HepG2 (cell line): ENCODE results near the gene TTC5. TPM values are rescaled to one million over a fixed set of nuclear protein-coding genes. Genes with fewer than 3 reads are reported as not detected.

Experiments
- HDAC2 ChIP-seq: sonication (generic); formaldehyde crosslinking; IDR thresholded peaks from 2 replicates; pipeline ENCODE4 v1.4.0; 2020; ENCODE audit warnings: missing genetic modification reagents
- JDP2 ChIP-seq: sonication (generic); formaldehyde crosslinking; IDR thresholded peaks from 2 replicates; pipeline ENCODE4 v1.8.1; 2022; ENCODE audit warnings: missing genetic modification reagents, borderline replicate concordance
- KLF15 ChIP-seq: sonication (generic); formaldehyde crosslinking; IDR thresholded peaks from 2 replicates; pipeline ENCODE4 v1.8.1; 2023; ENCODE audit warnings: borderline replicate concordance, mild to moderate bottlenecking, inconsistent platforms, missing genetic modification reagents, mixed read lengths
- KLF9 ChIP-seq: IDR thresholded peaks from 2 replicates; pipeline ENCODE4 v1.6.1; 2016; ENCODE audit warnings: low read depth
- SNAPC2 ChIP-seq: sonication (generic); formaldehyde crosslinking; IDR thresholded peaks from 2 replicates; pipeline ENCODE4 v1.8.1; 2022; ENCODE audit warnings: mild to moderate bottlenecking, missing genetic modification reagents
- YY1 ChIP-seq: IDR thresholded peaks from 2 replicates; pipeline ENCODE4 v1.6.1; 2011; ENCODE audit warnings: low read length, low read depth, moderate library complexity, mild to moderate bottlenecking; ENCODE audit not compliant: insufficient read depth, insufficient replicate concordance
- ZFP90 ChIP-seq: sonication (generic); formaldehyde crosslinking; IDR thresholded peaks from 2 replicates; pipeline ENCODE4 v1.8.0; 2022; ENCODE audit warnings: missing genetic modification reagents, mild to moderate bottlenecking, inconsistent platforms, borderline replicate concordance
- ZNF572 ChIP-seq: sonication (generic); formaldehyde crosslinking; IDR thresholded peaks from 2 replicates; pipeline ENCODE4 v1.5.1; 2020; ENCODE audit warnings: mild to moderate bottlenecking, missing genetic modification reagents
- ZNF616 ChIP-seq: sonication (generic); formaldehyde crosslinking; IDR thresholded peaks from 2 replicates; pipeline ENCODE4 v1.5.0; 2020; ENCODE audit warnings: low read depth, mild to moderate bottlenecking, missing genetic modification reagents
- ZSCAN22 ChIP-seq: sonication (generic); formaldehyde crosslinking; IDR thresholded peaks from 2 replicates; pipeline ENCODE4 v1.4.0; 2020; ENCODE audit warnings: mild to moderate bottlenecking, missing genetic modification reagents
- polyA plus RNA-seq, 8 experiments: library from polyadenylated mRNA; depleted of rRNA in 3 of 8; stranded (reverse) in 7 of 8; unstranded in 1 of 8; fragments of >200 nt; fragmentation: Illumina TruSeq in 4 of 8; extraction: Trizol in 4 of 8; gene quantifications; 2 replicates each; pipeline versions ENCODE4 v1.2.1 to v1.2.3, GENCODE V29; 2011 to 2016; ENCODE audit warnings: low read depth in 4 of 8, missing spikeins in 1 of 8, mixed read lengths in 1 of 8; ENCODE audit not compliant: insufficient read depth in 1 of 8
- total RNA-seq, 5 experiments: library from RNA; depleted of rRNA; stranded (reverse); fragments of >200 nt; fragmentation: Illumina TruSeq; extraction: Trizol; gene quantifications; 2 replicates each; pipeline ENCODE4 v1.2.3, GENCODE V29; 2016; ENCODE audit warnings: low read depth in 1 of 5
- TF ChIP-seq, protein P1 (sequence below): sonication (generic); formaldehyde crosslinking; IDR thresholded peaks from 2 replicates; pipeline ENCODE4 v1.5.1; 2020; ENCODE audit warnings: mild to moderate bottlenecking, missing genetic modification reagents, moderate library complexity
- TF ChIP-seq, protein P2 (sequence below): sonication (generic); formaldehyde crosslinking; IDR thresholded peaks from 2 replicates; pipeline ENCODE4 v1.5.0; 2020; ENCODE audit warnings: mild to moderate bottlenecking, missing genetic modification reagents, borderline replicate concordance
- TF ChIP-seq, protein P3 (sequence below): sonication (generic); formaldehyde crosslinking; IDR thresholded peaks from 2 replicates; pipeline ENCODE4 v1.4.0; 2020; ENCODE audit warnings: missing genetic modification reagents, mild to moderate bottlenecking, borderline replicate concordance
- TF ChIP-seq, protein P4 (sequence below): sonication (generic); formaldehyde crosslinking; IDR thresholded peaks from 2 replicates; pipeline ENCODE4 v1.4.0; 2020; ENCODE audit warnings: missing genetic modification reagents

Gene TTC5
- total and polyA plus RNA-seq, 2 of the 13 experiments (the other 11 are each of a cell fraction or from before 2014, with no cell fraction given): 8.7 to 28.5 TPM

DNA sequence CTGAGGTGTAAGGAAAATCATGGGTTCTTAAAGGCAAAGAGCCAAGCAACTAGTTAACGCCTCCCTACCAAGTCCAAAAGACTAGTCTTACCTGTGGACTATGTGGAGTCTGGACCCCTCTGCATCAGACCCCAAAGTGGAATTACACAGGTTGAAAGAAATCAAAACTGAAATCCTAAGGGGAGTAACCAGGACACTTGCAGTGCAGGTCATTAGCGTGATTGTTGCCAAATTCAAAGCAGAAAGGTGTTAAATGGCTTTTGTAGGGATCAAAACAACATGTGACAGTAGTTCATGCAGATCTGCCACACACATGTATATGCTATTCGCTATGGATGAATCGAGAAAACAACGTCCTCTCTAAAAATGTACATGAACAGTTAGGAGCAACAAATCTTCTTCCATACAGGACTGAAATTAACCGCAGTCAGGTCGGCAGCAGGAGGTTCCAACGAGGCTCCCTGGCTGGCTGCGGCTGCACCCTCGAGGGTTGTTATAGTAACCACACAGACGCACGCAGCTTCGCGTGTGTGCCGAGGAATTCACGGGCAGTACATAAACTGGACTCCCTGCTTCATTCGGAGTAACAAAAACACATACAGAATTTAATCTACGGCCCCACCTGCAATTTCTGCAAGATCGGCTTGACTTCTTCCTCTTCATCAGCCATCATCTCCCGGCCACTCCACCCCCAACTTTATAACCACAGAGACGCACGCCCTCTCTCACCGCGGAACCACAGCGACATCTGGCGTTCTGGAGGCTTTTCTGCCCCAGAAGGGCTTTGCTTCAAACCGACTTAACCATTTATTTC is at the start of gene TTC5 (continued):
- TF ChIP-seq, protein P1, sequence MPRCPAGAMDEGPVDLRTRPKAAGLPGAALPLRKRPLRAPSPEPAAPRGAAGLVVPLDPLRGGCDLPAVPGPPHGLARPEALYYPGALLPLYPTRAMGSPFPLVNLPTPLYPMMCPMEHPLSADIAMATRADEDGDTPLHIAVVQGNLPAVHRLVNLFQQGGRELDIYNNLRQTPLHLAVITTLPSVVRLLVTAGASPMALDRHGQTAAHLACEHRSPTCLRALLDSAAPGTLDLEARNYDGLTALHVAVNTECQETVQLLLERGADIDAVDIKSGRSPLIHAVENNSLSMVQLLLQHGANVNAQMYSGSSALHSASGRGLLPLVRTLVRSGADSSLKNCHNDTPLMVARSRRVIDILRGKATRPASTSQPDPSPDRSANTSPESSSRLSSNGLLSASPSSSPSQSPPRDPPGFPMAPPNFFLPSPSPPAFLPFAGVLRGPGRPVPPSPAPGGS (CRISPR knock-in tag): no peak
- TF ChIP-seq JDP2 (CRISPR knock-in tag): no peak
- TF ChIP-seq, protein P2, sequence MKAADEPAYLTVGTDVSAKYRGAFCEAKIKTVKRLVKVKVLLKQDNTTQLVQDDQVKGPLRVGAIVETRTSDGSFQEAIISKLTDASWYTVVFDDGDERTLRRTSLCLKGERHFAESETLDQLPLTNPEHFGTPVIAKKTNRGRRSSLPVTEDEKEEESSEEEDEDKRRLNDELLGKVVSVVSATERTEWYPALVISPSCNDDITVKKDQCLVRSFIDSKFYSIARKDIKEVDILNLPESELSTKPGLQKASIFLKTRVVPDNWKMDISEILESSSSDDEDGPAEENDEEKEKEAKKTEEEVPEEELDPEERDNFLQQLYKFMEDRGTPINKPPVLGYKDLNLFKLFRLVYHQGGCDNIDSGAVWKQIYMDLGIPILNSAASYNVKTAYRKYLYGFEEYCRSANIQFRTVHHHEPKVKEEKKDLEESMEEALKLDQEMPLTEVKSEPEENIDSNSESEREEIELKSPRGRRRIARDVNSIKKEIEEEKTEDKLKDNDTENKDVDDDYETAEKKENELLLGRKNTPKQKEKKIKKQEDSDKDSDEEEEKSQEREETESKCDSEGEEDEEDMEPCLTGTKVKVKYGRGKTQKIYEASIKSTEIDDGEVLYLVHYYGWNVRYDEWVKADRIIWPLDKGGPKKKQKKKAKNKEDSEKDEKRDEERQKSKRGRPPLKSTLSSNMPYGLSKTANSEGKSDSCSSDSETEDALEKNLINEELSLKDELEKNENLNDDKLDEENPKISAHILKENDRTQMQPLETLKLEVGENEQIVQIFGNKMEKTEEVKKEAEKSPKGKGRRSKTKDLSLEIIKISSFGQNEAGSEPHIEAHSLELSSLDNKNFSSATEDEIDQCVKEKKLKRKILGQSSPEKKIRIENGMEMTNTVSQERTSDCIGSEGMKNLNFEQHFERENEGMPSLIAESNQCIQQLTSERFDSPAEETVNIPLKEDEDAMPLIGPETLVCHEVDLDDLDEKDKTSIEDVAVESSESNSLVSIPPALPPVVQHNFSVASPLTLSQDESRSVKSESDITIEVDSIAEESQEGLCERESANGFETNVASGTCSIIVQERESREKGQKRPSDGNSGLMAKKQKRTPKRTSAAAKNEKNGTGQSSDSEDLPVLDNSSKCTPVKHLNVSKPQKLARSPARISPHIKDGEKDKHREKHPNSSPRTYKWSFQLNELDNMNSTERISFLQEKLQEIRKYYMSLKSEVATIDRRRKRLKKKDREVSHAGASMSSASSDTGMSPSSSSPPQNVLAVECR (CRISPR knock-in tag): peak; percentile 86
- TF ChIP-seq KLF9: no peak
- TF ChIP-seq, protein P3, sequence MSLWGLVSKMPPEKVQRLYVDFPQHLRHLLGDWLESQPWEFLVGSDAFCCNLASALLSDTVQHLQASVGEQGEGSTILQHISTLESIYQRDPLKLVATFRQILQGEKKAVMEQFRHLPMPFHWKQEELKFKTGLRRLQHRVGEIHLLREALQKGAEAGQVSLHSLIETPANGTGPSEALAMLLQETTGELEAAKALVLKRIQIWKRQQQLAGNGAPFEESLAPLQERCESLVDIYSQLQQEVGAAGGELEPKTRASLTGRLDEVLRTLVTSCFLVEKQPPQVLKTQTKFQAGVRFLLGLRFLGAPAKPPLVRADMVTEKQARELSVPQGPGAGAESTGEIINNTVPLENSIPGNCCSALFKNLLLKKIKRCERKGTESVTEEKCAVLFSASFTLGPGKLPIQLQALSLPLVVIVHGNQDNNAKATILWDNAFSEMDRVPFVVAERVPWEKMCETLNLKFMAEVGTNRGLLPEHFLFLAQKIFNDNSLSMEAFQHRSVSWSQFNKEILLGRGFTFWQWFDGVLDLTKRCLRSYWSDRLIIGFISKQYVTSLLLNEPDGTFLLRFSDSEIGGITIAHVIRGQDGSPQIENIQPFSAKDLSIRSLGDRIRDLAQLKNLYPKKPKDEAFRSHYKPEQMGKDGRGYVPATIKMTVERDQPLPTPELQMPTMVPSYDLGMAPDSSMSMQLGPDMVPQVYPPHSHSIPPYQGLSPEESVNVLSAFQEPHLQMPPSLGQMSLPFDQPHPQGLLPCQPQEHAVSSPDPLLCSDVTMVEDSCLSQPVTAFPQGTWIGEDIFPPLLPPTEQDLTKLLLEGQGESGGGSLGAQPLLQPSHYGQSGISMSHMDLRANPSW (CRISPR knock-in tag): no peak
- TF ChIP-seq ZSCAN22: no peak
- peak; percentile 66 for TF ChIP-seq HDAC2
- no peak for TF ChIP-seq ZNF616 (CRISPR knock-in tag)
- no peak for TF ChIP-seq ZNF572 (CRISPR knock-in tag)
- TF ChIP-seq ZFP90 (CRISPR knock-in tag): no peak
- no peak for TF ChIP-seq SNAPC2 (CRISPR knock-in tag)
- TF ChIP-seq KLF15 (CRISPR knock-in tag): no peak
- TF ChIP-seq, protein P4, sequence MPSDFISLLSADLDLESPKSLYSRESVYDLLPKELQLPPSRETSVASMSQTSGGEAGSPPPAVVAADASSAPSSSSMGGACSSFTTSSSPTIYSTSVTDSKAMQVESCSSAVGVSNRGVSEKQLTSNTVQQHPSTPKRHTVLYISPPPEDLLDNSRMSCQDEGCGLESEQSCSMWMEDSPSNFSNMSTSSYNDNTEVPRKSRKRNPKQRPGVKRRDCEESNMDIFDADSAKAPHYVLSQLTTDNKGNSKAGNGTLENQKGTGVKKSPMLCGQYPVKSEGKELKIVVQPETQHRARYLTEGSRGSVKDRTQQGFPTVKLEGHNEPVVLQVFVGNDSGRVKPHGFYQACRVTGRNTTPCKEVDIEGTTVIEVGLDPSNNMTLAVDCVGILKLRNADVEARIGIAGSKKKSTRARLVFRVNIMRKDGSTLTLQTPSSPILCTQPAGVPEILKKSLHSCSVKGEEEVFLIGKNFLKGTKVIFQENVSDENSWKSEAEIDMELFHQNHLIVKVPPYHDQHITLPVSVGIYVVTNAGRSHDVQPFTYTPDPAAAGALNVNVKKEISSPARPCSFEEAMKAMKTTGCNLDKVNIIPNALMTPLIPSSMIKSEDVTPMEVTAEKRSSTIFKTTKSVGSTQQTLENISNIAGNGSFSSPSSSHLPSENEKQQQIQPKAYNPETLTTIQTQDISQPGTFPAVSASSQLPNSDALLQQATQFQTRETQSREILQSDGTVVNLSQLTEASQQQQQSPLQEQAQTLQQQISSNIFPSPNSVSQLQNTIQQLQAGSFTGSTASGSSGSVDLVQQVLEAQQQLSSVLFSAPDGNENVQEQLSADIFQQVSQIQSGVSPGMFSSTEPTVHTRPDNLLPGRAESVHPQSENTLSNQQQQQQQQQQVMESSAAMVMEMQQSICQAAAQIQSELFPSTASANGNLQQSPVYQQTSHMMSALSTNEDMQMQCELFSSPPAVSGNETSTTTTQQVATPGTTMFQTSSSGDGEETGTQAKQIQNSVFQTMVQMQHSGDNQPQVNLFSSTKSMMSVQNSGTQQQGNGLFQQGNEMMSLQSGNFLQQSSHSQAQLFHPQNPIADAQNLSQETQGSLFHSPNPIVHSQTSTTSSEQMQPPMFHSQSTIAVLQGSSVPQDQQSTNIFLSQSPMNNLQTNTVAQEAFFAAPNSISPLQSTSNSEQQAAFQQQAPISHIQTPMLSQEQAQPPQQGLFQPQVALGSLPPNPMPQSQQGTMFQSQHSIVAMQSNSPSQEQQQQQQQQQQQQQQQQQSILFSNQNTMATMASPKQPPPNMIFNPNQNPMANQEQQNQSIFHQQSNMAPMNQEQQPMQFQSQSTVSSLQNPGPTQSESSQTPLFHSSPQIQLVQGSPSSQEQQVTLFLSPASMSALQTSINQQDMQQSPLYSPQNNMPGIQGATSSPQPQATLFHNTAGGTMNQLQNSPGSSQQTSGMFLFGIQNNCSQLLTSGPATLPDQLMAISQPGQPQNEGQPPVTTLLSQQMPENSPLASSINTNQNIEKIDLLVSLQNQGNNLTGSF (CRISPR knock-in tag): no peak
- peak; percentile 87 for TF ChIP-seq YY1
